ENCODE data around the gene C1orf35.

Gene C1orf35

GRCh38 chr1:228062085-228062791 lies 40.9 kb downstream of the C1orf35 start:
- no peak for DNase-seq

- DNase-seq, result no peak
Observed at GRCh38 chr1:228061411-228062084, 41.6 kb downstream of the C1orf35 start.

DNA sequence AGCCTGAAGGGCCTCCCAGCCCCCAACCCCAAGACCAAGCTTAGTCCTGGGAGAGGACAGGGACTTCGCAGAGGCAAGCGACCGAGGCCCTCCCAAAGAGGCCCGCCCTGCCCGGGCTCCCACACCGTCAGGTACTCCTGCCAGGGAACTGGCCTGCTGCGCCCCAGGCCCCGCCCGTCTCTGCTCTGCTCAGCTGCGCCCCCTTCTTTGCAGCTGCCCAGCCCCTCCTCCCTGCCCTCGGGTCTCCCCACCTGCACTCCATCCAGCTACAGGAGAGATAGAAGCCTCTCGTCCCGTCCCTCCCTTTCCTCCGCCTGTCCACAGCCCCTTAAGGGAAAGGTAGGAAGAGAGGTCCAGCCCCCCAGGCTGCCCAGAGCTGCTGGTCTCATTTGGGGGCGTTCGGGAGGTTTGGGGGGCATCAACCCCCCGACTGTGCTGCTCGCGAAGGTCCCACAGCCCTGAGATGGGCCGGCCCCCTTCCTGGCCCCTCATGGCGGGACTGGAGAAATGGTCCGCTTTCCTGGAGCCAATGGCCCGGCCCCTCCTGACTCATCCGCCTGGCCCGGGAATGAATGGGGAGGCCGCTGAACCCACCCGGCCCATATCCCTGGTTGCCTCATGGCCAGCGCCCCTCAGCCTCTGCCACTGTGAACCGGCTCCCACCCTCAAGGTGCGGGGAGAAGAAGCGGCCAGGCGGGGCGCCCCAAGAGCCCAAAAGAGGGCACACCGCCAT lies 42.5 kb downstream of the C1orf35 start:
- no peak for DNase-seq

DNA sequence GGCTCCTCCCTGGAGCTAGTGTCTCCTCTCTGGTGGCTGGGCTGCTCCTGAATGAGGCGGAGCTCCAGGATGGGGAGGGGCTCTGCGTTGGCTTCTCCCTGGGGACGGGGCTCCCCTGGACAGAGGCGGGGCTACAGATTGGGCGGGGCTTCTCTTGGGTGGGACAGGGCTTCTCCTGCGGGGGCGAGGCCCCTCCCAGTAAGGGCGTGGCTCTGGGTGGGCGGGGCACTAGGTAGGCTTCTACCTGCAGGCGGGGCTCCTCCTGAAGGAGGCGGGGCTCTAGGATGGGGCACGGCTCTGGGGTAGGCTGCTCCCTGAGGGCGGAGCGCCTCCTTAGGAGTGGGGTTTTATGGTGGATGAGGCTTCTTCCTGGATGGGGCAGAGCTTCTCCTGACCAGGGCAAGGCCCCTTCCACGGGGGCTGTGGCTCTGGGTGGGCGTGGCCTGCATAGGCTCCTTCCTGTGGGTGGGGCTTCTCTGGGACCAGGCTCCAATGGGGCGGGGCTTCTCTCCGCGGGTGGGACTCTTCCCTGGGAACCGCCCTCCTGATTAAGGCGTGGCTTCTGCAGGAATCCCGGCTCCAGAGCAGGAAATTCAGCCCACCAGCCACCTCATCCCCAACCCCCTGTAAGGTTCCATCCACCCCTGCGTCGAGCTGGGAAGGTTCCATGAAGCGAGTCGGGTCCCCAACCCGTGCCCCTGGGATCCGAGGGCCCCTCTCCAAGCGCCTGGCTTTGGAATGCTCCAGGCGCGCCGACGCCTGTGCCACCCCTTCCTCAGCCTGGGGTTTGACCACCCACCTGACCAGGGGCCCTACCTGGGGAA lies 43.3 kb downstream of the C1orf35 start:
- DNase-seq, result peak; percentile 36

DNA sequence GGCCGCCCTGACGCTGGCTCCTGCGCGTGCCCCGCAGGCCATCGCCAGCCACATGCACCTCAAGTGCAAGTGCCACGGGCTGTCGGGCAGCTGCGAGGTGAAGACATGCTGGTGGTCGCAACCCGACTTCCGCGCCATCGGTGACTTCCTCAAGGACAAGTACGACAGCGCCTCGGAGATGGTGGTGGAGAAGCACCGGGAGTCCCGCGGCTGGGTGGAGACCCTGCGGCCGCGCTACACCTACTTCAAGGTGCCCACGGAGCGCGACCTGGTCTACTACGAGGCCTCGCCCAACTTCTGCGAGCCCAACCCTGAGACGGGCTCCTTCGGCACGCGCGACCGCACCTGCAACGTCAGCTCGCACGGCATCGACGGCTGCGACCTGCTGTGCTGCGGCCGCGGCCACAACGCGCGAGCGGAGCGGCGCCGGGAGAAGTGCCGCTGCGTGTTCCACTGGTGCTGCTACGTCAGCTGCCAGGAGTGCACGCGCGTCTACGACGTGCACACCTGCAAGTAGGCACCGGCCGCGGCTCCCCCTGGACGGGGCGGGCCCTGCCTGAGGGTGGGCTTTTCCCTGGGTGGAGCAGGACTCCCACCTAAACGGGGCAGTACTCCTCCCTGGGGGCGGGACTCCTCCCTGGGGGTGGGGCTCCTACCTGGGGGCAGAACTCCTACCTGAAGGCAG lies 44.0 kb downstream of the C1orf35 start:
- peak; percentile 58 for DNase-seq

DNA sequence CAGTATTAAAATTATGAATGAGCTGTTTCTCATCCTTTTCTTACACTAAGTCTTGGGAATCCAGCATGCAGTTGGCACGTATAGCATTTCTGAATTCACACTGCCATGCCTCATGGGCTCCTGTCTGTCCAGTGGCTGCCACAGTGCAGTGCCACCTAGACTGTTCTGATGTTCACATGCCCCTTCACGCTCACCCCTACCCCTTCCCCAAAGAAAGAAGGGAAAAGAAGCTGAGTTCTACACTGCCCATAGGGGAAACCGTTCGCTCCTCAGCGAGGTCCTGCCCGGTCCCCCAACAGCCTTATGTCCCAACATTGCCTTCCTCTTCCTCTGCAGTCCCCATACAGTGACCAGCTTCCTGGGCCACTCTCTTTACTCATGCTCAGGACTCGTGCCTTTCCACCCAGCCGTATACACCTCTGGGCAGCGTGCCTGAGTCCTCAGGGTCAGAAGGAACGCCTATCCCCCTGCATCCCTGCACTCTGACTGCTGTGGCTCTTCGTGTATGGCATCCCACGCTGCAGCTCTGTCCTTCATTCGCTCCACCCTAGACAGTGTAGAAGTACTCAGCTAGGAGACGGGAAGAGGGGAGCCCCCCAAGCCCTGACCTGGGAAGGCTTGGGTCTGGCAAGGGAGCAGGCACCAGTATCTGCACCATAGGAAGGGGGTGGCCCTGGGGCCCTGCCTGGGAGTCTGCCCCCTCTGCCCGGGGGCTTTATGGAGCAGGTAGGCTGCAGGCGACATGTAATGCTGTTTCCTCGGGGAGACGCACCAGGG lies 44.8 kb downstream of the C1orf35 start:
- DNase-seq, result no peak
